Testis (tissue), 2 donors: Measurements from ENCODE around the gene PRKN.

Experiments used
- CTCF ChIP-seq, 3 experiments: fragments of 450-650 bp in 2 of 3; fragments of 200-600 bp in 1 of 3; sonication (generic) in 1 of 3; IDR thresholded peaks; one replicate each; pipeline ENCODE4 v1.5.1; 2016 to 2019; ENCODE audit warnings: antibody characterized with exemption in 3 of 3, mild to moderate bottlenecking in 2 of 3, moderate library complexity in 1 of 3
- POLR2A ChIP-seq: fragments of 450-650 bp; IDR thresholded peaks from one replicate; pipeline ENCODE4 v1.6.1; 2017; ENCODE audit warnings: antibody characterized with exemption, mild to moderate bottlenecking, moderate library complexity

GRCh38 chr6:161918109-161918531 is 809.4 kb downstream of the PRKN start:
- TF ChIP-seq POLR2A (no peak), CTCF (IDR thresholded peaks at IDR 0.05) (no peak)
